GM23338 (cell line): ENCODE measurements around the gene VPS37B. TPM values are rescaled to one million over a fixed set of nuclear protein-coding genes. Genes with fewer than 3 reads are reported as not detected.

Experiments
- ATAC-seq: fragments of 200-7000 bp; cut with Tn5 transposase; 3 replicates; pipeline ENCODE4 v1.9.1; 2020
- DNase-seq: peaks from one replicate; pipeline ENCODE4 v3.0.0-alpha.2; 2015; ENCODE audit warnings: low spot score
- H2AFZ ChIP-seq: fragments of 200-600 bp; sonication (generic); 2 replicates; pipeline ENCODE4 v1.8.0; 2016; ENCODE audit warnings: antibody characterized with exemption, mild to moderate bottlenecking, moderate library complexity
- H3F3A ChIP-seq: fragments of 200-600 bp; sonication (generic); replicated peaks from 2 replicates; pipeline ENCODE4 v1.8.0; 2017; ENCODE audit warnings: antibody characterized with exemption, mixed run types, low read depth
- H3K27ac ChIP-seq: fragments of 200-600 bp; sonication (generic); 2 replicates; pipeline ENCODE4 v1.6.1; 2016; ENCODE audit warnings: low read depth
- H3K27me3 ChIP-seq: fragments of 200-600 bp; sonication (generic); 2 replicates; pipeline ENCODE4 v1.8.0; 2016; ENCODE audit warnings: mild to moderate bottlenecking, mixed run types, moderate library complexity; ENCODE audit not compliant: insufficient read depth
- H3K36me3 ChIP-seq: fragments of 200-600 bp; sonication (generic); 2 replicates; pipeline ENCODE4 v1.8.0; 2016; ENCODE audit warnings: mild to moderate bottlenecking; ENCODE audit not compliant: insufficient read depth
- H3K4me1 ChIP-seq: fragments of 200-600 bp; sonication (generic); 2 replicates; pipeline ENCODE4 v1.8.0; 2016; ENCODE audit warnings: mild to moderate bottlenecking, moderate library complexity; ENCODE audit not compliant: insufficient read depth
- H3K4me2 ChIP-seq: fragments of 200-600 bp; sonication (generic); 2 replicates; pipeline ENCODE4 v1.7.1; 2017; ENCODE audit warnings: mixed run types
- H3K4me3 ChIP-seq: fragments of 200-600 bp; sonication (generic); 2 replicates; pipeline ENCODE4 v1.6.1; 2016; ENCODE audit warnings: mixed run types
- H3K79me2 ChIP-seq: fragments of 200-600 bp; sonication (generic); replicated peaks from 2 replicates; pipeline ENCODE4 v1.8.0; 2017; ENCODE audit warnings: mild to moderate bottlenecking; ENCODE audit not compliant: insufficient read depth
- H3K9me2 ChIP-seq: fragments of 200-600 bp; sonication (generic); 2 replicates; pipeline ENCODE4 v1.8.0; 2017; ENCODE audit not compliant: insufficient read depth
- H4K20me1 ChIP-seq: fragments of 200-600 bp; sonication (generic); replicated peaks from 2 replicates; pipeline ENCODE4 v1.8.0; 2017; ENCODE audit warnings: mild to moderate bottlenecking; ENCODE audit not compliant: insufficient read depth
- H3K27ac Mint-ChIP-seq: 2 replicates; pipeline ENCODE4 v1.8.0; 2020; ENCODE audit warnings: inconsistent platforms, mild to moderate bottlenecking, moderate library complexity, mixed read lengths
- H3K27me3 Mint-ChIP-seq: 3 replicates; pipeline ENCODE4 v1.8.0; 2022; ENCODE audit warnings: low read depth, mild to moderate bottlenecking, moderate library complexity, mixed read lengths, inconsistent platforms; ENCODE audit not compliant: insufficient read depth, poor library complexity
- H3K36me3 Mint-ChIP-seq: 3 replicates; pipeline ENCODE4 v1.8.0; 2021; ENCODE audit warnings: low read depth, mild to moderate bottlenecking, inconsistent platforms, moderate library complexity, mixed read lengths
- H3K4me1 Mint-ChIP-seq: 3 replicates; pipeline ENCODE4 v1.8.0; 2020; ENCODE audit warnings: mild to moderate bottlenecking, inconsistent platforms, mixed read lengths
- H3K4me3 Mint-ChIP-seq: 3 replicates; pipeline ENCODE4 v1.8.0; 2021; ENCODE audit warnings: moderate library complexity, mild to moderate bottlenecking, inconsistent platforms, mixed read lengths
- H3K9me3 Mint-ChIP-seq: 3 replicates; pipeline ENCODE4 v1.8.0; 2020; ENCODE audit warnings: moderate library complexity, mild to moderate bottlenecking, inconsistent platforms, mixed read lengths
- CREB1 ChIP-seq: fragments of 250-450 bp; sonication (Bioruptor Pico); IDR thresholded peaks from 2 replicates; pipeline ENCODE4 v1.5.0; 2020; ENCODE audit warnings: low read depth, mild to moderate bottlenecking, moderate library complexity
- EZH2 ChIP-seq: fragments of 200-600 bp; sonication (generic); IDR thresholded peaks from one replicate; pipeline ENCODE4 v1.8.0; 2017; ENCODE audit warnings: antibody characterized with exemption, mild to moderate bottlenecking, low read depth; ENCODE audit not compliant: unreplicated experiment
- EZH2phosphoT487 ChIP-seq: fragments of 200-600 bp; sonication (generic); IDR thresholded peaks from one replicate; pipeline ENCODE4 v1.8.1; 2018; ENCODE audit warnings: antibody characterized with exemption; ENCODE audit not compliant: unreplicated experiment
- JUNB ChIP-seq: IDR thresholded peaks from one replicate; pipeline ENCODE4 v1.6.1; 2016; ENCODE audit warnings: antibody characterized with exemption; ENCODE audit not compliant: unreplicated experiment
- POLR2AphosphoS5 ChIP-seq: IDR thresholded peaks from 2 replicates; pipeline ENCODE4 v1.6.1; 2016; ENCODE audit warnings: antibody characterized with exemption, low read depth
- STAT1 ChIP-seq: IDR thresholded peaks from one replicate; pipeline ENCODE4 v1.6.1; 2016; ENCODE audit warnings: antibody characterized with exemption; ENCODE audit not compliant: unreplicated experiment
- ZNF114 ChIP-seq: fragments of 250-450 bp; sonication (Bioruptor Pico); IDR thresholded peaks from 2 replicates; pipeline ENCODE4 v1.5.0; 2020; ENCODE audit warnings: mild to moderate bottlenecking, moderate library complexity
- ZNF331 ChIP-seq: fragments of 250-450 bp; sonication (Bioruptor Pico); IDR thresholded peaks from 2 replicates; pipeline ENCODE4 v1.5.0; 2020; ENCODE audit warnings: low read depth, mild to moderate bottlenecking, moderate library complexity
- polyA plus RNA-seq: library from polyadenylated mRNA; unstranded; fragments of >200 nt; fragmentation: Nextera tagmentation; extraction: Ambion mirVana; gene quantifications from 2 replicates; pipeline ENCODE4 v1.2.1, GENCODE V29; 2016
- total RNA-seq: library from RNA; depleted of rRNA; stranded (reverse); fragments of >200 nt; shearing (Covaris generic); gene quantifications from 2 replicates; pipeline ENCODE4 v1.2.3, GENCODE V29; 2014
- TF ChIP-seq, protein P1 (sequence below), 2 experiments: fragments of 200-600 bp in 1 of 2; sonication (generic) in 1 of 2; conservative IDR thresholded peaks; 2 replicates each; pipeline versions ENCODE4 v1.5.1 to v1.6.1; 2016 to 2017; ENCODE audit warnings: antibody characterized with exemption in 2 of 2, low read depth in 2 of 2, mild to moderate bottlenecking in 2 of 2, moderate library complexity in 1 of 2
- TF ChIP-seq, protein P2 (sequence below): IDR thresholded peaks from 2 replicates; pipeline ENCODE4 v1.6.1; 2016; ENCODE audit warnings: antibody characterized with exemption
- TF ChIP-seq, protein P3 (sequence below): fragments of 250-450 bp; sonication (Bioruptor Pico); IDR thresholded peaks from 2 replicates; pipeline ENCODE4 v1.5.0; 2020; ENCODE audit warnings: mild to moderate bottlenecking, moderate library complexity

The VPS37B gene
- total and polyA plus RNA-seq, 2 experiments from 2014 or later = 6.7 to 10.9 TPM

GRCh38 chr12:122934722-122935121, 38.8 kb upstream of the VPS37B start:
- no peaks in the 10 kb centered on the region for H3K79me2 ChIP-seq
- H3K27me3 ChIP-seq = no peaks in the 10 kb centered on the region
- no peak overlapping the region for H3K27ac ChIP-seq
- H3K4me3 Mint-ChIP-seq = no peak overlapping the region
- no peak overlapping the region for H3K27ac Mint-ChIP-seq
- H3K9me3 Mint-ChIP-seq = no peaks in the 10 kb centered on the region
- no peak overlapping the region for H3K4me3 ChIP-seq
- no peaks in the 10 kb centered on the region for H3K36me3 ChIP-seq
- H3K4me1 Mint-ChIP-seq = no peaks in the 10 kb centered on the region
- no peak overlapping the region for H3K4me2 ChIP-seq
- H3F3A ChIP-seq = no peaks in the 10 kb centered on the region
- no peaks in the 10 kb centered on the region for H3K9me2 ChIP-seq
- H2AFZ ChIP-seq = no peak overlapping the region
- no peak for DNase-seq
- H3K36me3 Mint-ChIP-seq = no peaks in the 10 kb centered on the region
- peaks cover 5% of the 10 kb centered on the region for H3K27me3 Mint-ChIP-seq
- no peaks in the 10 kb centered on the region for H3K4me1 ChIP-seq
- H4K20me1 ChIP-seq = no peaks in the 10 kb centered on the region
- TF ChIP-seq CREB1 (CRISPR knock-in tag) = no peak
- TF ChIP-seq, protein P1, sequence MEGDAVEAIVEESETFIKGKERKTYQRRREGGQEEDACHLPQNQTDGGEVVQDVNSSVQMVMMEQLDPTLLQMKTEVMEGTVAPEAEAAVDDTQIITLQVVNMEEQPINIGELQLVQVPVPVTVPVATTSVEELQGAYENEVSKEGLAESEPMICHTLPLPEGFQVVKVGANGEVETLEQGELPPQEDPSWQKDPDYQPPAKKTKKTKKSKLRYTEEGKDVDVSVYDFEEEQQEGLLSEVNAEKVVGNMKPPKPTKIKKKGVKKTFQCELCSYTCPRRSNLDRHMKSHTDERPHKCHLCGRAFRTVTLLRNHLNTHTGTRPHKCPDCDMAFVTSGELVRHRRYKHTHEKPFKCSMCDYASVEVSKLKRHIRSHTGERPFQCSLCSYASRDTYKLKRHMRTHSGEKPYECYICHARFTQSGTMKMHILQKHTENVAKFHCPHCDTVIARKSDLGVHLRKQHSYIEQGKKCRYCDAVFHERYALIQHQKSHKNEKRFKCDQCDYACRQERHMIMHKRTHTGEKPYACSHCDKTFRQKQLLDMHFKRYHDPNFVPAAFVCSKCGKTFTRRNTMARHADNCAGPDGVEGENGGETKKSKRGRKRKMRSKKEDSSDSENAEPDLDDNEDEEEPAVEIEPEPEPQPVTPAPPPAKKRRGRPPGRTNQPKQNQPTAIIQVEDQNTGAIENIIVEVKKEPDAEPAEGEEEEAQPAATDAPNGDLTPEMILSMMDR (conservative IDR thresholded peaks at IDR 0.05; ENCODE audit: low read depth in 2 of 2) = no peak
- no peak for TF ChIP-seq ZNF114
- TF ChIP-seq JUNB = no peak
- TF ChIP-seq STAT1 = no peak
- no peak for TF ChIP-seq EZH2phosphoT487
- no peak for TF ChIP-seq POLR2AphosphoS5
- TF ChIP-seq ZNF331 = no peak
- ATAC-seq = no peak

GRCh38 chr12:122932207-122932606, 36.3 kb upstream of the VPS37B start:
- H3K36me3 Mint-ChIP-seq = no peaks in the 10 kb centered on the region
- peaks cover 7% of the 10 kb centered on the region for H3K27me3 Mint-ChIP-seq
- Histone ChIP-seq H3K36me3 (no peaks in the 10 kb centered on the region), H4K20me1 (no peaks in the 10 kb centered on the region; the same call in 1 of the 2 replicates), H3F3A (no peaks in the 10 kb centered on the region), H3K4me3 (no peak overlapping the region), H3K27me3 (no peaks in the 10 kb centered on the region), H3K27ac (no peak overlapping the region), H3K9me2 (no peaks in the 10 kb centered on the region), H2AFZ (no peak overlapping the region), H3K79me2 (no peaks in the 10 kb centered on the region), H3K4me1 (no peaks in the 10 kb centered on the region), H3K4me2 (no peak overlapping the region)
- no peak for DNase-seq
- no peak overlapping the region for H3K4me3 Mint-ChIP-seq
- no peak for ATAC-seq
- H3K4me1 Mint-ChIP-seq = no peaks in the 10 kb centered on the region; the same call in 2 of the 3 replicates
- H3K9me3 Mint-ChIP-seq = no peaks in the 10 kb centered on the region
- no peak overlapping the region for H3K27ac Mint-ChIP-seq
- TF ChIP-seq ZNF114 = no peak
- TF ChIP-seq, protein P1 (conservative IDR thresholded peaks at IDR 0.05; ENCODE audit: low read depth in 2 of 2) = no peak
- no peak for TF ChIP-seq EZH2phosphoT487
- TF ChIP-seq EZH2 = no peak
- TF ChIP-seq CREB1 (CRISPR knock-in tag) = no peak
- TF ChIP-seq POLR2AphosphoS5 = no peak
- TF ChIP-seq, protein P2, sequence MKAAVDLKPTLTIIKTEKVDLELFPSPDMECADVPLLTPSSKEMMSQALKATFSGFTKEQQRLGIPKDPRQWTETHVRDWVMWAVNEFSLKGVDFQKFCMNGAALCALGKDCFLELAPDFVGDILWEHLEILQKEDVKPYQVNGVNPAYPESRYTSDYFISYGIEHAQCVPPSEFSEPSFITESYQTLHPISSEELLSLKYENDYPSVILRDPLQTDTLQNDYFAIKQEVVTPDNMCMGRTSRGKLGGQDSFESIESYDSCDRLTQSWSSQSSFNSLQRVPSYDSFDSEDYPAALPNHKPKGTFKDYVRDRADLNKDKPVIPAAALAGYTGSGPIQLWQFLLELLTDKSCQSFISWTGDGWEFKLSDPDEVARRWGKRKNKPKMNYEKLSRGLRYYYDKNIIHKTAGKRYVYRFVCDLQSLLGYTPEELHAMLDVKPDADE = no peak
- TF ChIP-seq, protein P3, sequence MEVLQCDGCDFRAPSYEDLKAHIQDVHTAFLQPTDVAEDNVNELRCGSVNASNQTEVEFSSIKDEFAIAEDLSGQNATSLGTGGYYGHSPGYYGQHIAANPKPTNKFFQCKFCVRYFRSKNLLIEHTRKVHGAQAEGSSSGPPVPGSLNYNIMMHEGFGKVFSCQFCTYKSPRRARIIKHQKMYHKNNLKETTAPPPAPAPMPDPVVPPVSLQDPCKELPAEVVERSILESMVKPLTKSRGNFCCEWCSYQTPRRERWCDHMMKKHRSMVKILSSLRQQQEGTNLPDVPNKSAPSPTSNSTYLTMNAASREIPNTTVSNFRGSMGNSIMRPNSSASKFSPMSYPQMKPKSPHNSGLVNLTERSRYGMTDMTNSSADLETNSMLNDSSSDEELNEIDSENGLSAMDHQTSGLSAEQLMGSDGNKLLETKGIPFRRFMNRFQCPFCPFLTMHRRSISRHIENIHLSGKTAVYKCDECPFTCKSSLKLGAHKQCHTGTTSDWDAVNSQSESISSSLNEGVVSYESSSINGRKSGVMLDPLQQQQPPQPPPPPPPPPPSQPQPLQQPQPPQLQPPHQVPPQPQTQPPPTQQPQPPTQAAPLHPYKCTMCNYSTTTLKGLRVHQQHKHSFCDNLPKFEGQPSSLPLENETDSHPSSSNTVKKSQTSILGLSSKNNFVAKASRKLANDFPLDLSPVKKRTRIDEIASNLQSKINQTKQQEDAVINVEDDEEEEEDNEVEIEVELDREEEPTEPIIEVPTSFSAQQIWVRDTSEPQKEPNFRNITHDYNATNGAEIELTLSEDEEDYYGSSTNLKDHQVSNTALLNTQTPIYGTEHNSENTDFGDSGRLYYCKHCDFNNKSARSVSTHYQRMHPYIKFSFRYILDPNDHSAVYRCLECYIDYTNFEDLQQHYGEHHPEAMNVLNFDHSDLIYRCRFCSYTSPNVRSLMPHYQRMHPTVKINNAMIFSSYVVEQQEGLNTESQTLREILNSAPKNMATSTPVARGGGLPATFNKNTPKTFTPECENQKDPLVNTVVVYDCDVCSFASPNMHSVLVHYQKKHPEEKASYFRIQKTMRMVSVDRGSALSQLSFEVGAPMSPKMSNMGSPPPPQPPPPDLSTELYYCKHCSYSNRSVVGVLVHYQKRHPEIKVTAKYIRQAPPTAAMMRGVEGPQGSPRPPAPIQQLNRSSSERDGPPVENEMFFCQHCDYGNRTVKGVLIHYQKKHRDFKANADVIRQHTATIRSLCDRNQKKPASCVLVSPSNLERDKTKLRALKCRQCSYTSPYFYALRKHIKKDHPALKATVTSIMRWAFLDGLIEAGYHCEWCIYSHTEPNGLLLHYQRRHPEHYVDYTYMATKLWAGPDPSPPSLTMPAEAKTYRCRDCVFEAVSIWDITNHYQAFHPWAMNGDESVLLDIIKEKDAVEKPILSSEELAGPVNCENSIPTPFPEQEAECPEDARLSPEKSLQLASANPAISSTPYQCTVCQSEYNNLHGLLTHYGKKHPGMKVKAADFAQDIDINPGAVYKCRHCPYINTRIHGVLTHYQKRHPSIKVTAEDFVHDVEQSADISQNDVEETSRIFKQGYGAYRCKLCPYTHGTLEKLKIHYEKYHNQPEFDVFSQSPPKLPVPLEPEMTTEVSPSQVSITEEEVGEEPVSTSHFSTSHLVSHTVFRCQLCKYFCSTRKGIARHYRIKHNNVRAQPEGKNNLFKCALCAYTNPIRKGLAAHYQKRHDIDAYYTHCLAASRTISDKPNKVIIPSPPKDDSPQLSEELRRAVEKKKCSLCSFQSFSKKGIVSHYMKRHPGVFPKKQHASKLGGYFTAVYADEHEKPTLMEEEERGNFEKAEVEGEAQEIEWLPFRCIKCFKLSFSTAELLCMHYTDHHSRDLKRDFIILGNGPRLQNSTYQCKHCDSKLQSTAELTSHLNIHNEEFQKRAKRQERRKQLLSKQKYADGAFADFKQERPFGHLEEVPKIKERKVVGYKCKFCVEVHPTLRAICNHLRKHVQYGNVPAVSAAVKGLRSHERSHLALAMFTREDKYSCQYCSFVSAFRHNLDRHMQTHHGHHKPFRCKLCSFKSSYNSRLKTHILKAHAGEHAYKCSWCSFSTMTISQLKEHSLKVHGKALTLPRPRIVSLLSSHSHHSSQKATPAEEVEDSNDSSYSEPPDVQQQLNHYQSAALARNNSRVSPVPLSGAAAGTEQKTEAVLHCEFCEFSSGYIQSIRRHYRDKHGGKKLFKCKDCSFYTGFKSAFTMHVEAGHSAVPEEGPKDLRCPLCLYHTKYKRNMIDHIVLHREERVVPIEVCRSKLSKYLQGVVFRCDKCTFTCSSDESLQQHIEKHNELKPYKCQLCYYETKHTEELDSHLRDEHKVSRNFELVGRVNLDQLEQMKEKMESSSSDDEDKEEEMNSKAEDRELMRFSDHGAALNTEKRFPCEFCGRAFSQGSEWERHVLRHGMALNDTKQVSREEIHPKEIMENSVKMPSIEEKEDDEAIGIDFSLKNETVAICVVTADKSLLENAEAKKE (CRISPR knock-in tag) = no peak
